ENCODE results near the gene LRP1.

LRP1 gene

GRCh38 chr12:57127726-57128518 lies at the start of gene LRP1:
TSS of gene LRP1 (plus strand) at chr12:57128483. CDS start at chr12:57128965, 482 bp downstream.
- DNase-seq (ENCODE audit: low read depth in 2 of 2): peak; percentile 49 to 51

- DNase-seq (ENCODE audit: low read depth in 2 of 2): peak; percentile 94 to 95
These were observed 49.5 kb upstream of the LRP1 start, which contains the start of gene NEMP1 for GRCh38 chr12:57078519-57079404. TSS of gene NEMP1 (minus strand) at chr12:57078791. CDS start at chr12:57078745, 46 bp downstream.

- DNase-seq (ENCODE audit: low read depth in 2 of 2): no peak
These were observed 48.5 kb upstream of the LRP1 start for GRCh38 chr12:57079821-57080220.

- no peak for DNase-seq (ENCODE audit: low read depth in 2 of 2)
These were observed 47.4 kb upstream of the LRP1 start for GRCh38 chr12:57080855-57081254.

GRCh38 chr12:57085999-57086492 lies 42.2 kb upstream of the LRP1 start:
- peak; percentile 35 to 36 for DNase-seq (ENCODE audit: low read depth in 2 of 2)

GRCh38 chr12:57086493-57087009 lies 41.7 kb upstream of the LRP1 start:
- DNase-seq (ENCODE audit: low read depth in 2 of 2): peak; percentile 45 to 53

- peak; percentile 88 to 93 for DNase-seq (ENCODE audit: low read depth in 2 of 2)
These were observed 41.1 kb upstream of the LRP1 start for GRCh38 chr12:57087010-57087690.

- DNase-seq (ENCODE audit: low read depth in 2 of 2): peak; percentile 87 to 91
These were observed 40.5 kb upstream of the LRP1 start for GRCh38 chr12:57087691-57088353.

GRCh38 chr12:57088354-57089270 lies 39.7 kb upstream of the LRP1 start, which contains the start of gene NAB2:
TSS of gene NAB2 (plus strand) at chr12:57089114. CDS start at chr12:57089272, 158 bp downstream.
- DNase-seq (ENCODE audit: low read depth in 2 of 2): peak; percentile 88 to 91

GRCh38 chr12:57089271-57090245 lies 38.7 kb upstream of the LRP1 start:
- DNase-seq (ENCODE audit: low read depth in 2 of 2): peak in 1 of 2 donors; percentile 45

- DNase-seq (ENCODE audit: low read depth in 2 of 2): no peak
These were observed 37.8 kb upstream of the LRP1 start for GRCh38 chr12:57090490-57090889.

GRCh38 chr12:57090924-57091637 lies 37.2 kb upstream of the LRP1 start:
- no peak for DNase-seq (ENCODE audit: low read depth in 2 of 2)

GRCh38 chr12:57091638-57092528 lies 36.4 kb upstream of the LRP1 start:
- no peak for DNase-seq (ENCODE audit: low read depth in 2 of 2)

GRCh38 chr12:57092529-57092862 lies 35.8 kb upstream of the LRP1 start:
- no peak for DNase-seq (ENCODE audit: low read depth in 2 of 2)

GRCh38 chr12:57092876-57093414 lies 35.3 kb upstream of the LRP1 start:
- DNase-seq (ENCODE audit: low read depth in 2 of 2): no peak

GRCh38 chr12:57093415-57094207 lies 34.7 kb upstream of the LRP1 start:
- peak; percentile 68 to 70 for DNase-seq (ENCODE audit: low read depth in 2 of 2)
